AG10803 (cell line): ENCODE results near the gene GLIS1.
A peak's percentile ranks its signal among the peaks of the same experiment; 100 is the strongest.

Experiments used
- DNase-seq: peaks from one replicate; pipeline ENCODE4 v3.0.0; 2010; ENCODE audit warnings: low read depth
- H3K4me3 ChIP-seq: 2 replicates; pipeline ENCODE4 v1.5.1; 2011; ENCODE audit warnings: mild to moderate bottlenecking, low read length, control low read depth
- CTCF ChIP-seq: conservative IDR thresholded peaks from 2 replicates; pipeline ENCODE4 v1.5.1; 2011; ENCODE audit warnings: mild to moderate bottlenecking, low read length, control low read depth, inconsistent platforms

GLIS1 gene

GRCh38 chr1:53660666-53661065 is 78.3 kb downstream of the GLIS1 start:
- H3K4me3 ChIP-seq, result no peak overlapping the region
- TF ChIP-seq CTCF, result no peak
- no peak for DNase-seq

GRCh38 chr1:53659436-53659835 is 79.5 kb downstream of the GLIS1 start:
- TF ChIP-seq CTCF, result no peak
- DNase-seq, result no peak

GRCh38 chr1:53658489-53659230 is 80.3 kb downstream of the GLIS1 start:
- DNase-seq, result no peak
- no peak overlapping the region for H3K4me3 ChIP-seq
- no peak for TF ChIP-seq CTCF

More at GRCh38 chr1:53659436-53659835, 79.5 kb downstream of the GLIS1 start:
- H3K4me3 ChIP-seq, result no peak overlapping the region

- no peak overlapping the region for H3K4me3 ChIP-seq
- TF ChIP-seq CTCF, result no peak
- no peak for DNase-seq
Observed at GRCh38 chr1:53657891-53658396, 81.0 kb downstream of the GLIS1 start.

- no peak for DNase-seq
- no peak overlapping the region for H3K4me3 ChIP-seq
- TF ChIP-seq CTCF, result no peak
Observed at GRCh38 chr1:53657531-53657805, 81.5 kb downstream of the GLIS1 start.

- 0 out of 2 replicates have a peak overlapping the region, but pooled peaks have one; percentile 5 for H3K4me3 ChIP-seq
- TF ChIP-seq CTCF, result no peak
Observed at GRCh38 chr1:53656747-53657530, 82.0 kb downstream of the GLIS1 start.

More at GRCh38 chr1:53656747-53657530, 82.0 kb downstream of the GLIS1 start:
- peak; percentile 15 for DNase-seq
